HG03135 (cell line): Measurements from ENCODE around the gene FBXO39.
"Not testable (repeated sequence)": the region's sequence is repeated elsewhere in the genome, so short reads cannot be mapped to it uniquely, and the experiment has no call there.

Experiments used
- ATAC-seq: cut with Tn5 transposase; IDR thresholded peaks from one replicate; pipeline ENCODE4 v1.9.1; 2021; ENCODE audit warnings: mild to moderate bottlenecking, moderate library complexity; ENCODE audit not compliant: unreplicated experiment

FBXO39 gene

GRCh38 chr17:6775871-6776405, at the start of gene FBXO39:
Gene FBXO39 (plus strand): TSS chr17:6776215. CDS start chr17:6779869, 3,654 bp downstream.
- no peak for ATAC-seq

- ATAC-seq, result no peak
Observed at GRCh38 chr17:6729531-6729930, 46.5 kb upstream of the FBXO39 start.

DNA sequence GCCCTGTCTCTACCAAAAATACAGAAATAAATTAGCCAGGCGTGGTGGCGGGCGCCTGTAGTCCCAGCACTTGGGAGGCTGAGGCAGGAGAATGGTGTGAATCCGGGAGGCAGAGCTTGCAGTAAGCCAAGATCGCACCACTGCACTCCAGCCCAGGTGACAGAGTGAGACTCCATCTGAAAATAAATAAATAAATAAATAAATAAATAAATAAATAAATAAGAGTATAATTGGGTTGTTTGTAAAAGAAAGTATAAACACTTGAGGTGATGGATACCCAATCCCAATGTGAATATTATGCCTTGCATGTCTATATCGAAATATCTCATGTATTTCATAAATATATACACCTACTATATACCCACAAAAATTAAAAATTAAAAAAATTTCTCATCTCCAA, 29.4 kb upstream of the FBXO39 start:
- not testable (repeated sequence) for ATAC-seq

DNA sequence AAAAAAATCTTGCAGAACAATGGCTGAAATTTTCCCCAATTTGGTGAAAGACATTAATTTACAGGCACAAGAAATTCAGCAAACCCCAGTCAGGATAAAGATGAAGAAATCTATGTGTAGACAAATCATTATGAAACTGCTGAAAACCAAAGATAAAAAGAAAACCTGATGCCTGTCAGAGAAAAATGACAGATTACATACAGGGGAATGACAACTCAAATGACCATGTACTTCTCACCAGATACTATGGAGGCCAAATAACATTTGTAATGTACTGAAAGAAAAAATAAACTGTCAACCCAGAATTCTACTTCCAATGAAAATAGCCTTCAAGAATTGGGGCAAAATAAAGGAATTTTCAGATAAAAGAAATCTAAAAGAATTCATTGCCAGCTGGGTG, 27.4 kb upstream of the FBXO39 start:
- no peak for ATAC-seq

GRCh38 chr17:6749519-6749918, 26.5 kb upstream of the FBXO39 start:
- ATAC-seq, result no peak

- ATAC-seq, result no peak
Observed at GRCh38 chr17:6752068-6752909, 23.7 kb upstream of the FBXO39 start.

GRCh38 chr17:6753006-6753445, 23.0 kb upstream of the FBXO39 start:
- no peak for ATAC-seq

DNA sequence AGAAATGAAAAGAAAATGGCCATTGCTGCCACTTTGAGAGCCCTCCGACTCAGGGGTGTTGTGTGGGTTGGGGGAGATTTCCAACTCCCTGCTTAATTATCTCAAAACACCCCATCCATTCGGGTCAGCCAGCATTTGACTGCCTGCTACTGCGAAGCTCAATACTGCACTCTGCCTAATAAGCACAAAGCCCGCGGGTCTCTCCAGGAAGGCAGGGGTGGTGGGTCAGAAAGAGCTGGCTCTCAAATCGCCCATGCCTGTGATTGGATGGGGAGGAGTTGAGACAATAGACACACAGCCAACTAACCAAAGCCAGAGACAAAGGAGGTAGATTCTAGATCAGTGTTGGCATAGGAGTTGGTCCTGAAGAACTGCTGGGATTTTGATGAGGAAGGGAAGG, 22.5 kb upstream of the FBXO39 start:
- ATAC-seq, result no peak

- ATAC-seq, result no peak
Observed at GRCh38 chr17:6755281-6755680, 20.7 kb upstream of the FBXO39 start.

GRCh38 chr17:6755731-6756184, 20.3 kb upstream of the FBXO39 start, which contains the start of gene XAF1:
Gene XAF1 (plus strand): TSS chr17:6756046. CDS start chr17:6756079, 33 bp downstream.
- peak; percentile 54 for ATAC-seq

- peak; percentile 14 for ATAC-seq
Observed at GRCh38 chr17:6756425-6757031, 19.5 kb upstream of the FBXO39 start.

DNA sequence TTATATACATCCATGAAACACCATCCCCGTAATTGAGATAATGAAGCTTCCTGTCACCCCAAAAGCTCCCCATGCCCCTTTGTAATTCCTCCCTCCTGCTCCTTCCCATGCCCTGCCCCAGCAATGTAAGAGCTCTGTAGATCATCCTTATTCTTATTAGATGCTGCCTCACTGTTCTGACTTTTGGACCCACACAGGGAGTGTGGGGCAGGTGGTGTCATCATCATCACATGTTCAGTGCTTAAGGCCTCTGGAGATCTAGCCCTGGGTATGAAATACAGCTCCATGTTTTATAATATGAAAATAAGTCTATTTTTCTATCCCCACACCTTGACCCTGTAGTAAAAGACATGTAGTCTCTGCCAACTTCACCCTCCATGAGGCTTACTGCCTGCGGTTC, 18.3 kb upstream of the FBXO39 start:
- ATAC-seq, result no peak

DNA sequence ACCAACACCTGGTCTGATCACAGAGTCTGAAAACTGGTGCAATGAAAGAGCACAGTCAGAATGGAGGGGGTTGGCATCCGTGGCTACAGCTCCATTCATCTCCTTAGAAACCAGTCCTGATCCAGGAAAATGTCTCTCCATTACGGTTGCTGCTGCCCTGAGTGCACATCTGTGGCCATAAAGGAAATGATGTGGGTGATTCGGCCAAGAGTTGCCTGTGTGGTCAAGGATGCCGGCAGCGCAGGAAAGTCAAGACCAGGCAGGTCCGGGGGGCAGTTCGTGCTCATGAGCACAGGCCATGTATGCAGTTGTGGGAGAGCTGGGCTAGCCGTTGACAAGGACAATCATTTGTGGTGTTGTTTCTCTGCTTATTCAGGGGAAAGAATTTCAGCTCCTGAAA, 14.2 kb upstream of the FBXO39 start:
- ATAC-seq, result no peak

DNA sequence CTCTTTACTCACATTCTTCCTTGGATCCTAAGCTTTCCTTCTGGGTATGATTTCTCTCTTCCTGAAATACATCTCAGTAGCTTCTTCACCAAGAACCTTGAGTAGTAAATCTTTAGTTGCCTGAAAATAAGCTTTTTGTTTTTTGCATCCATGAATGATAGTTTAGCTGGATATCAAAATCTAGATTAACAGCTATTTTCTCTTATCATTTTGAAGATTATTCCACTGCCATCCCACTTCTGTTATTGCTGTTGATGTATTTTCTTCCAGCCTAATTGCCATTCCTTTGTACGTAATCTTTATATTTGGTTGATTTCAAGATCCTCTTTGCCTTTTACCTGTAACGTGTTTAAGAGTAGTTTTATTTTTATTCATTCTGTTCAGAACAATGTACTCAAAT, 7.6 kb upstream of the FBXO39 start:
- ATAC-seq, result no peak

DNA sequence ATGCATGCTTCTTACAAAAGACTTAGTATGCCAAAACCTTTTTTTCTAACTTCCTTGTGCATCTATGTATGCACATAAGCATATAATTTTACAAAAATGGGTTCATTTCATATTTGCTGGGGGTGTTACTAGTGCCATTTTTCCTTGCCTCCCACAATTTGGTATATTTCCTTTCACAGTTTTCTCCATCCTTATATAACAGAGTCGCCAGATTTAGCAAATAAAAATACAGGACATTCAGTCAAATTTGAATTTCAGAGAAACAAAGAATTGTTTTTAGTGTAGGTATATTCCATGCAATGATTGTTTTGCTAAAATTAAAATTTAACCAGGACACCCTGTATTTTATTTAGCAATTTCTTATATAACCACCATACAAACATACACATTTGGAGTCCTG, 4.0 kb upstream of the FBXO39 start:
- no peak for ATAC-seq

- not testable (repeated sequence) for ATAC-seq
Observed at GRCh38 chr17:6774906-6775305, 1.1 kb upstream of the FBXO39 start.

- ATAC-seq, result no peak
Observed at GRCh38 chr17:6779411-6779810, 3.4 kb downstream of the FBXO39 start.

- ATAC-seq, result no peak
Observed at GRCh38 chr17:6780001-6780400, 4.0 kb downstream of the FBXO39 start.

DNA sequence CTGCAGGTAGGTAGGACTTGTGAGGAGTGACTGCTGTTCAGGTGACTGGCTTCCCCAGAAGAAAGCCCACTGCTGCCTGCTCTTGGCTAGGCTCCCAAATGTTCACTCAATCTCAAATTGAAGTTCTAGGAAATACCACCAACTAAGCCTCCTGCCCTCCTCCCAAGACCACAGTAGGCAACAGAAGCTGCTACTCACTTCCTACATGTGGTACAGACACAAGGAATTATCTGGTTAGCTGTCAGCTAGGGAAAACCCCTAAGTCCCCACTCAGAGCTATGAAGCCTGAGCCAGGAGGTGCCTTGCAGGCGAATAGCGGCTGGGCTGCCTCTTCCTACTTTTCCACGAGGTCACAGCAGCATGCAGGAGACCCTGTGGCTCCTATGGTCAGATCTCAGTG, 4.9 kb downstream of the FBXO39 start:
- ATAC-seq, result no peak

DNA sequence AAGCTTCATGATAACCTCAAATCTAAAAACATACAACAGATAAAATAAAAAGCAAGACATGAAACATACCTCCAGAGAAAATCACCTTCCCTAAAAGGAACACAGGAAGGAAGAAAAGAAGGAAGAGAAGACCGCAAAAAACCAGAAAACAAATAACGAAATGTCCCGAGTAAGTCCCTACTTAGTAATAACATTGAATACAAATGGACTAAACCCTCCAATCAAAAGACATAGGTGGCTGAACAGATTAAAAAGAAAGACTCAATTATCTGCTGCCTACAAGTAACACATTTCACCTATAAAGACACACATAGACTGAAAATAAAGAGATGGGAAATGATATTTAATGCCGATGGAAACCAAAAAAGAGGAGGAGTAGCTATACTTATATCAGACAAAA, 6.2 kb downstream of the FBXO39 start:
- no peak for ATAC-seq

DNA sequence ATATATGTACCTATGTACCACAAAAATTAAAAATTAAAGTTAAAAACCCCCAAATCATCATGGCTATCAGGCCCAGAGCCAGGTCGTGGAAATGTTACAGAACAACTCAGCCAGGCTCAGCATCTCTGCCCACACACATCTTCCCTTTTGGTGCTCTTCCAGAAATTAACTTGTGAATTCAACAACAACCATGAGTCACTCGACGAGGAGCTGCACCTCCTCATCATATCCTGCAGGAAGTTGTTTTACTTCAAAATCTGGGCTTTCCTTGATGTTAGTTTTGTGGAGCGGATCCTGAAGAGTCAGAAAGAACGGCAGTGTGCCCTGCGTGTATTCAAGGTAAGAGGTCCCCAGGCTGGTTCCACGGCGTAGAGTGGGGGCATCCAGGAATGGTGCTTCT, 10.6 kb downstream of the FBXO39 start:
- ATAC-seq, result no peak
